ENCODE measurements around the gene SYTL4. TPM values are rescaled to one million over a fixed set of nuclear protein-coding genes. Genes with fewer than 3 reads are reported as not detected.

SYTL4 gene
- total RNA-seq, 6 donors from 2014 or later: 7.4 to 26.2 (median 15.9) TPM

DNA sequence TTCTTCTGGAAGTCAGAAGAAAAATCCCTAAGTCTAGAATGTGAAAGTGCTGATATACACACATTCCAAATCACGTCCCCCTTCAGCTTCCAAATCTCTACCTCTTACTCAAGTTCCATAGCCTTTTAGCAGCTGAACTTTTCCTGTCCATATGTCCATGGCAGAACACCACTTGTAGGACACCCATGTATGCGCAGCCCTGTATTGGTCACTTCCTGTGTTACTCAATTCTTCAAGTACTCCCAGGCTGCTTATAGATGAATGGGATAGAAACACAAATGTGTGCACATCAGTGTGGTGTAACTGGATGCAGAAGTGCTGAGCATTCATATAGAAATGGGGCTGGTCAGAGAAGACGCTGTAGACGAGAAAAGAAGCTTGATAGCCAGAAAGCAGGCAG, 69.1 kb downstream of the SYTL4 start:
- Histone ChIP-seq H3K4me1 (no peaks in the 10 kb centered on the region), H3K9me3 (no peaks in the 10 kb centered on the region), H3K27me3 (no peaks in the 10 kb centered on the region), H3K4me3 (no peak overlapping the region), H3K36me3 (no peaks in the 10 kb centered on the region), H3K27ac (no peak overlapping the region)
- WGBS, 2 donors: 79 to 89% methylated on average over 2 to 4 of the region's 4 CpGs
- ATAC-seq (ENCODE audit: low FRiP score in 2 of 2) (no peak), DNase-seq (no peak)
- TF ChIP-seq, protein P1, sequence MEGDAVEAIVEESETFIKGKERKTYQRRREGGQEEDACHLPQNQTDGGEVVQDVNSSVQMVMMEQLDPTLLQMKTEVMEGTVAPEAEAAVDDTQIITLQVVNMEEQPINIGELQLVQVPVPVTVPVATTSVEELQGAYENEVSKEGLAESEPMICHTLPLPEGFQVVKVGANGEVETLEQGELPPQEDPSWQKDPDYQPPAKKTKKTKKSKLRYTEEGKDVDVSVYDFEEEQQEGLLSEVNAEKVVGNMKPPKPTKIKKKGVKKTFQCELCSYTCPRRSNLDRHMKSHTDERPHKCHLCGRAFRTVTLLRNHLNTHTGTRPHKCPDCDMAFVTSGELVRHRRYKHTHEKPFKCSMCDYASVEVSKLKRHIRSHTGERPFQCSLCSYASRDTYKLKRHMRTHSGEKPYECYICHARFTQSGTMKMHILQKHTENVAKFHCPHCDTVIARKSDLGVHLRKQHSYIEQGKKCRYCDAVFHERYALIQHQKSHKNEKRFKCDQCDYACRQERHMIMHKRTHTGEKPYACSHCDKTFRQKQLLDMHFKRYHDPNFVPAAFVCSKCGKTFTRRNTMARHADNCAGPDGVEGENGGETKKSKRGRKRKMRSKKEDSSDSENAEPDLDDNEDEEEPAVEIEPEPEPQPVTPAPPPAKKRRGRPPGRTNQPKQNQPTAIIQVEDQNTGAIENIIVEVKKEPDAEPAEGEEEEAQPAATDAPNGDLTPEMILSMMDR (IDR thresholded peaks at IDR 0.05): no peak
- no peak for TF ChIP-seq EP300 (IDR thresholded peaks at IDR 0.05)
- TF ChIP-seq POLR2A (IDR thresholded peaks at IDR 0.05): no peak
- TF ChIP-seq POLR2AphosphoS5 (IDR thresholded peaks at IDR 0.05): no peak

DNA sequence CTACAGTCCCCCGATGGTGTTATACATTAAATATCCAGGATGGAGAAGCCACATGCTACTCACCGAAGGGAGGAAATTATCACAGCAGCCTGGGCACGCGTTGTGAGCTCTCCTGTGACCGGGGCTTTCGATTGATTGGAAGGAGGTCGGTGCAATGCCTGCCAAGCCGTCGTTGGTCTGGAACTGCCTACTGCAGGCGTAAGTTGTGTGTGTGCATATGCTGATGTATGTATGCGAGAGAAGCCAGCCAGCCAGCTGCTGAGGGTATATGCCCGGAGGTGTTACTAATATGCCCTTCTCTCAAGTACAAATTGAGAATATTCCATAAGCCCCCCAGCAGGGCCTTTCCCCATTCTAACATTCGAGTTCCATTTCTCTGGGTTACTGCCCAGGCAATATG, 69.8 kb downstream of the SYTL4 start:
- no peaks in the 10 kb centered on the region for H3K9me3 ChIP-seq
- no peaks in the 10 kb centered on the region for H3K27me3 ChIP-seq
- no peak overlapping the region for H3K27ac ChIP-seq
- no peaks in the 10 kb centered on the region for H3K36me3 ChIP-seq
- no peak overlapping the region for H3K4me3 ChIP-seq
- DNase-seq (no peak), ATAC-seq (ENCODE audit: low FRiP score in 2 of 2) (no peak)
- 89 to 99% methylated on average over 9 to 13 of the region's 13 CpGs for whole genome bisulfite sequencing, 2 donors
- no peak for TF ChIP-seq EP300 (IDR thresholded peaks at IDR 0.05)
- TF ChIP-seq POLR2A (IDR thresholded peaks at IDR 0.05): no peak
- TF ChIP-seq, protein P1 (IDR thresholded peaks at IDR 0.05): no peak
- TF ChIP-seq POLR2AphosphoS5 (IDR thresholded peaks at IDR 0.05): no peak
- no peaks in the 10 kb centered on the region for H3K4me1 ChIP-seq

DNA sequence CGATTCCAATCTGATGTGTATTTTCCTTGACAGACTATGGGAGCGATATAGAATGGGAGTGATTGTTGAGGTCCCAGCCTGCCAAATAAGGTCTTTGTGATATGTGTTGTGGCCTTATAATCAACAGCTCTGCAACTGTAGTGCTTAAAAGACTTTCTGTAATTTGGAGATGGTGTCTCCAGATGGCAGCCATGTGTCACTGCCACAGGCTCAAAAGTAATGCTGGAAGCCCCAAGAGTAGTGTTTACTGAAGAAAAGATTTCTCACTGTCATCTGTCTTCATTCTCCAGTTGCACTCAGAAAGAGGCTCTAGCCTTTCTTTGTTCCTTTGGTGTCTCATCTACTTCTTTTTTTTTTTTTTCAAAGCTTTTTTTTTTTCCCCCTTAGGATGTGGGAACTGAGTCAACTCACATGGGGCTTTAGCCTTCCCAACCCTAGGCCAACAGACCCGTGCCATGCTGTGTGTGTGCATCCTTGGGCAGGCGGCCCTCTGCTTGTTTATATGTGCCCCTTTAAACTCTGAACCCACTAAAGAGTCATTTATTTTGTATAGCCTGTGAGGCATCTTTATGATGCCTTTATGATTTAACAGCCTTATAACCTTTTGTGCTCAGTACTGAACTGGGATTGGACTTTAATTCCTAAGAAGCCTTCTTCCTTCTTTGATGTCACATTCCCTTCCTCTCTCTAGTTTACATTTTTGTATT, 72.3 kb downstream of the SYTL4 start:
- TF ChIP-seq POLR2A (IDR thresholded peaks at IDR 0.05) (no peak), POLR2AphosphoS5 (IDR thresholded peaks at IDR 0.05) (no peak), EP300 (IDR thresholded peaks at IDR 0.05) (no peak)
- TF ChIP-seq, protein P1 (IDR thresholded peaks at IDR 0.05): no peak
- H3K27ac ChIP-seq: no peak overlapping the region
- 69 to 78% methylated on average over 4 of the region's 4 CpGs for WGBS, 2 donors

DNA sequence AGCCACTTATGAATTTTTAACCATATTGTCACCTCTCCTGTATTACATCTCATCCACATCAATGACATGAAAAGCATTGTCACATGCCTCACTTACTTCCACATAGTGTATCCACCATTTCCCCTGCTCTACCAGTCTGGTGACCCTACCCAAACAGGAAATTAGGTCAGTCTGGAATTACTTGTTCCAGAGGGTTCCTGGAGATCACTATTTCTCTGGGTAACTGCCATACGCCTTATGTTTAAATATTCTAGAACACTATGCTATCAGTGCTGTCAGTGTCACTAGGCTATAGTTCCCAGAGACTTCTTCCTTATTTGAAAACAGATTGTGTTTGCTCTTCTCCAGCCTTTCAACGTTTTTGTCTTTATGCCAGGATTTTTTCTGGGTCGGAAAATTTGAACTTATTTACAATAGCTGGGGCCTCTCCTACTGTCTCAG, 73.0 kb downstream of the SYTL4 start:
- no peak for ATAC-seq (ENCODE audit: low FRiP score in 2 of 2)
- H3K4me1 ChIP-seq: no peaks in the 10 kb centered on the region
- WGBS, 2 donors: 25 to 29% methylated on average over 3 of the region's 3 CpGs
- H3K36me3 ChIP-seq: no peaks in the 10 kb centered on the region
- H3K27me3 ChIP-seq: no peaks in the 10 kb centered on the region
- no peak overlapping the region for H3K4me3 ChIP-seq
- H3K9me3 ChIP-seq: no peaks in the 10 kb centered on the region
- no peak for TF ChIP-seq POLR2A (IDR thresholded peaks at IDR 0.05)
- no peak for TF ChIP-seq POLR2AphosphoS5 (IDR thresholded peaks at IDR 0.05)
- TF ChIP-seq, protein P1 (IDR thresholded peaks at IDR 0.05): no peak
- no peak for TF ChIP-seq EP300 (IDR thresholded peaks at IDR 0.05)
- no peak for DNase-seq
- H3K27ac ChIP-seq: no peak overlapping the region

More for the DNA sequence above, 72.3 kb downstream of the SYTL4 start:
- Histone ChIP-seq H3K4me1 (no peaks in the 10 kb centered on the region), H3K9me3 (no peaks in the 10 kb centered on the region), H3K36me3 (no peaks in the 10 kb centered on the region), H3K27me3 (no peaks in the 10 kb centered on the region), H3K4me3 (no peak overlapping the region)
- ATAC-seq (ENCODE audit: low FRiP score in 2 of 2) (no peak), DNase-seq (no peak)

DNA sequence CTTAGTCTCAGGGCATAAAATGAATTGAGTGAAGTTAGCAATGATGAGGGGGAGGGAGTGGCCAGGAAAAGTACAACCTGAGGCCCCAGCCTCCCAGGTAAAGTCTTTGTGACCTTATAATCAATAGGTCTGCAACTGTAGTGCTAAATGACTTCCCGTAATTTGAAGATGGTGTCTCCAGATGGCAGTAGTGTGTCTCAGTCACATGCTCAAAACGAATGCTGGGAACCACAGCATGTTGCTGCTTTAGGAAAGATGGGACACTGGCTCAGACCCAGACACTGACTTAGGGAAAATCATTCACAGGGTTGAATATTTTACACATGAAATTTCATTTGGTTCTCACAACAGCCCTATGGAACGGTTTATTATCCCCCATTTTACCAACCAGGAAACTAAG, 77.7 kb downstream of the SYTL4 start:
- DNase-seq (no peak), ATAC-seq (ENCODE audit: low FRiP score in 2 of 2) (no peak)
- Histone ChIP-seq H3K9me3 (no peaks in the 10 kb centered on the region), H3K4me3 (no peak overlapping the region), H3K27me3 (no peaks in the 10 kb centered on the region), H3K4me1 (peaks cover 0 to 2% (median 0%) of the 10 kb centered on the region in 4 donors), H3K27ac (no peak overlapping the region), H3K36me3 (no peaks in the 10 kb centered on the region)
- TF ChIP-seq, protein P1 (IDR thresholded peaks at IDR 0.05): no peak
- no peak for TF ChIP-seq POLR2A (IDR thresholded peaks at IDR 0.05)
- TF ChIP-seq POLR2AphosphoS5 (IDR thresholded peaks at IDR 0.05): no peak
- TF ChIP-seq EP300 (IDR thresholded peaks at IDR 0.05): no peak
- 36 to 38% methylated on average over 2 to 3 of the region's 3 CpGs for WGBS, 2 donors

Measured in upper lobe of left lung (tissue), 6 donors.